Skin epidermis (tissue), 12 donors: ENCODE measurements around the gene NTN1.

ENCODE experiments used
- H3K27ac ChIP-seq, 21 experiments: fragments of 200-600 bp; sonication (generic) in 11 of 21; one replicate each; pipeline ENCODE4 v1.5.0; 2020; ENCODE audit warnings: mild to moderate bottlenecking in 3 of 21, inconsistent platforms in 2 of 21, moderate library complexity in 2 of 21
- H3K4me3 ChIP-seq, 7 experiments: fragments of 200-600 bp; sonication (generic) in 2 of 7; one replicate each; pipeline ENCODE4 v1.5.0; 2020; ENCODE audit warnings: inconsistent platforms in 2 of 7, mild to moderate bottlenecking in 2 of 7, moderate library complexity in 1 of 7

The NTN1 gene

DNA sequence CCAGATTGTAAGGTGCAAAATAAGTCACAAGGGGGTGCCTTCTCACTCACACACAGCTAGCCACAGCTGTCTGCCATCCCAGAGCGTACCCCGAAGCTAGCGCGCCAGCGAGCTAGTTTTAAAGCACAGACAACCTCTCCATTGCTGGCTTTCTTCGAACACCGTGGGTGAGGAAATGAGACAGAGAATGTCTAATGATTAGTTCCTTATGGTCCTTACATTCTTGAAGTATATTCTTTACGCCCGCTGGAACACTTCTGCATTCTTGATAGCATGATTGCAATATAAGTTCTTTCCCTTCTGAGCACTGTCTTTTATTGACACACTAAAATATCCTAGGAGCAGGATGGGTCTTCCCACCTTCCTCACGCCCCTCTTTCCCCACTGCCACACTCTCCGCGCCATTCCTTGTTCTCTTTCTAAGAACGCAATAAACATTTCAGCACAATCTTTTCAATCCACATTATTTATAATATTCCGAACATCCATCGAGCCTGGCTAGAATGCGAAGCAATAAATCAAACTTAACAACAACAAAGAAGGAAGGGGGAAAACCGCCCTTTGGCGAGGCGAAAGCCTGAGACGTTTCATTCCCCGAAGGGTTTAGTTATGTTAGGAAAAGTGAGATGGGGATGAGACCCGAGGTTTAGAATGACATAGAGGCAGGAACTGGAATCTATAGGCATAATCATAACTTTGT lies 251.3 kb downstream of the NTN1 start:
- H3K27ac ChIP-seq: peak overlapping the region in 3 of 21 experiments; percentile 21 to 60 (median 44)
- peak overlapping the region in 1 of 7 experiments; percentile 5 for H3K4me3 ChIP-seq

DNA sequence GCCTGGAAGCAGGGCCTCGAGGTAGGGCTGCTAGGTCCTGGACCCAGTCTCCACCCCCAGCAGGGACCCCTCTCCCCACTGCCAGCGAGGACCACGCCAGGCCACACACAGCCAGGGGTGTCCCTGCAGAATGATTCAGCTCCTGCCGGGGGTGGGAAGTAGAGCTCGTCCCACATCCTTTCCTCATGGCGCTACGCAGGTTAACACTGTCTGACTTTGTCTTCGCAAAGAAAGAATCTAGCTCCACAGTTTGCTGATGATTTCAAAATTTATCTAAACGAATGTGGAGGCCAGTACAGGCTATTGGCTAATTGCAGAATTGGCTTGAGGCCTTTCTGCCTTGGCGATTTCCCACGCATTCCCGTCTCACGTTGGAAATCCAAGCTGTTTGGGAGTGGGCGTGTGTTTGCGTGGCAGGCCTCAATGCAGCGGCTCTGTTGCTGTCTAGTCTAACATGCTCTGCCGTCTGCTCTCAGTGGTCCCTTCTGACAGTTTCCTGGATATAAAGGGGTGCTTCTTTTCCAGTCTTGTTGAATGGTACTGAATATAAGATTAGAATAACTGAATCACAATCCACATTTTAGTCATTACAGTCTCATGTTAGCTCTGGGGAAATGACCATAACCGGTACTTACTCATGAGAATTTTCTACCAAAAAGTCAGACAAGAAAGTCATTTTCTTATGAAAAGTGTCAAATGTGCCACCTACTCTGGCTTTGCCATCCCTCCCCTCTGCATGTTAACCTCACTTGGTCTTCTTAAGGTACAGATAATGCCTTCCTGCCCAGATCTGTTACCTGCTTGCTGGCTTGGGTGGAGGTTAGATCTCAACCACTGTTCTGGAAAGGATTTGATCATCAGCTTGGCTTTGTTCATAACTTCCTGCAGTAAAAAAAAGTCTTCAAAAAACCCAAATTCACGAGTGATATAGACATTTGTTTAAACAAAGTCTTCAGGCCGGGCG lies 252.4 kb downstream of the NTN1 start:
- H3K4me3 ChIP-seq: no peak overlapping the region
- H3K27ac ChIP-seq: peak overlapping the region in 5 of 21 experiments; percentile 21 to 63 (median 44)

DNA sequence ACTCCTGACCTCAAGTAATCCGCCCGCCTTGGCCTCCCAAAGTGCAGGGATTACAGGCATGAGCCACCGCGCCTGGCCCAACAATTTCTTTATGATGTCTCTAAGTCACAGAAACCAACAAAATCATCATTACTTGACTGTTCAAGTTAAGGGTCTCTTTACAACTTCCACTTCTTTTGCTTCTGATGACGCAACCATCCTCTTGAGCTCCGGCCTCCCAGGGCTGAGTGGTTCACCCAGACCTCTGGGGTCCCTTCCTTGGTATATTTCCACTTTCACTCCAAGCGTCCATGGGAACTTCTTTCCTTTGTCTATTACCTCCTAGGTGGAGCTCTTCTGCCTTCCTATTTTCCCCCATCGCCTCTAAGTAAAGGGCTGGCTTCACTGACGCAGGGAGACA lies 253.7 kb downstream of the NTN1 start:
- Histone ChIP-seq H3K27ac (no peak overlapping the region), H3K4me3 (no peak overlapping the region)

DNA sequence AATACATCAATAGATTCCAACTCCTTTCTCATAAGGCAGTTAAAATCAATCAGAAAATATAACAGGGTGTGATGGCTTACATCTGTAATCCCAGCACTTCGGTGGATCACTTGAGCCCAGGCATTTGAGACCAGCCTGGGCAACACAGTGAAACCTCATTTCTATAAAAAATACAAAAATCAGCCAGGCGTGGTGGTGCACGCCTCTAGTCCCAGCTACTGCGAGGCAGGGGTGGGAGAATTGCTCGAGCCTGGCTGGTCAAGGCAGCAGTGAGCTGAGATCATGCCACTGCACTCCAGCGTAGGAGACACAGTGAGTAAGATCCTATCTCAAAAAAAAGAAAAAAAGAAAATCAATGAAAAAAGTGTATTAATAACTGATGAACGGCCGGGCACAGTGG lies 258.6 kb downstream of the NTN1 start:
- no peak overlapping the region for H3K27ac ChIP-seq
- no peak overlapping the region for H3K4me3 ChIP-seq

DNA sequence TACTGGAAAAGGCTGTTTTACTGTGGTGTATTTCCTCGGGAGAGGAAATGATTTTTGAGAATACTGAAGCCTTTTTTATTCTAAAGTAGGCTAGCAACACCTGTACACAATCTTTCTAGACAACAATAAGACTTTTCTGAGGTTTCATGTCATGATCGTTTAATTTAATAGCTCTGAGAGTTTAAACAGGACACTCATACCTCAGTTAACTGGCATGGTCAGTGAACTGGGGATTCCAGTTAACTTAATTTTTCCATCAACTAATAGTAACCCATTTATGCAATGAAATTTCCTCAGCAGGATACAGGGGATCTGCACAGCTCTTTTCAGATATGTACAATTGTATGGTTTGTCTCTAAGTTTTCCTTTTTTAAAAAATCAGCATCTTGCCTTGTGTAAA lies 262.6 kb downstream of the NTN1 start:
- H3K4me3 ChIP-seq: no peak overlapping the region
- H3K27ac ChIP-seq: no peak overlapping the region

DNA sequence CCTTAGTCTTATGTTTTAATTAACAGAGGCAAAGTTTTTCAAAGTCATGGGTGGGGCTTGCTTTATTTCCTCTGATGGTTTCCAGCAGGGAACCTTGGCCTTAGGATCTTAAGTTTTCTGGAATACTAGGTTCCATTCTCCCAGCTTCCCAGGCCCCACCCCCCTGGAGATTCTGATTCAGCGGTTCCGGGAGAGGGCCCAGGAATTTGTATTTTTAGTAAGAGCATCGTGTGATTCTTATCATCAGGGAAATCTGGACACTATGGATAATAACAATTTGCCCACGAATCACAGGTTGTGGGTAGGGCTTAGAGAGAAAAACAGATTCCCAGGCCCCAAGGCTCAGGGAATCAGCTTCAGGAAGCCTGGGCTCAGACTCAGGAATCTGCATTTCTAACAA lies 263.6 kb downstream of the NTN1 start:
- Histone ChIP-seq H3K27ac (peak overlapping the region in 2 of 21 experiments; percentile 45 to 61), H3K4me3 (no peak overlapping the region)

DNA sequence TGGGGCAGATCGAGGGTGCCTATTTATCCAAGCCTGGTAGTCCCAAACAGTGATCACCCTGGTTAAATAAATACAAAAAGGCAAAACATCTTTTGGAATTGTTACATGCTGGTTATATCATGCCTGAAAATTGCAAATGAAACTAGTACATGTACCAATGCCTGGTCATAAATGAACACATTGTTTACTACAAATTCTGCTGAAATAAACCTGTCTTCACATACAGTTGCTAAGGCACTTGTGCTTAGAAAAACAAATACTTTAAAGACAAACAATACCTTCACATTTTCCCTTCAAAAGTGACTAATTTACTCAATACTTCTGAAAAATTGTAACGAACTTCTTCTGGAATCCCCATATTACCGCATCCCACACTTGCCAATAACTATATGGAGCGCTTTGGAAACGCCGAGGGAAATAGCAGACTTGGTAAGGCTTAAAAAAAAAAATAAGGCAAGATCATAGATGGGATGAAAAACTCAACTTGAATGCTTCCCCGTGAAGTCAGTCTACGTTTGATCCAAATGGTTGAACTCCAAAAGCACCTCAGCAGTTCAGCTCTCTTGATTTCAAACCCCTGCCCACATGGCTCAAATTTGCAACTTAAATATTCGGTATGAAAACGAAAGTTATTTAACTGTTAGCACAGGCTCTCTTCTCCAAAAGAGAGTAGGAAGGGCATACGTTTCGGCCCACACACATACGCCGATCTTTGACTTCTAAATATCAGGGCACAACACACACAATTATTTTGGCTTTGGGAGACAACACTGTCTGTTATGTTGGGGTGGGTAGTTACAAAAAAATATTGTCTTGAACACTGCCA lies 264.5 kb downstream of the NTN1 start:
- no peak overlapping the region for H3K4me3 ChIP-seq

DNA sequence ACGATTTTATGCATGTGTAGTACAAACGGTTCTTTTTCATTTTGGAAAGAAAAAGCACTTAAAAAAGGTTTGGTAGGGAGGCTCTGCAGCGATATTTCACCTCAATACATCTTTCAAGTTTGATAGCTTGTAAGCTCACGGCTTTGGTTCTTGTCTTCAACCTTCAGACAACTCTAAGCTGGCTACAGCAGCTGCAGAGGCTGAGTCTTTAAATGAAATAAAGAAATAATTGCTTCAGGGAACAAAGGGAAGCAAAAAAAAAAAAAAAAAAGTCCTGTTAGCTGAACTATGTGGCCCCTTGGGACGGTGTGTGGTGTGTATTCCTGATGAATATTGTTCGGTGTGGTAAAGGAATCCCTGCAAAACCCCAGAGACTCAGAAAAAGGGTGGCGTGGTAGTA lies 265.1 kb downstream of the NTN1 start:
- H3K4me3 ChIP-seq: no peak overlapping the region
- peak overlapping the region in 3 of 21 experiments; percentile 45 to 74 (median 47) for H3K27ac ChIP-seq

More for the DNA sequence above, 264.5 kb downstream of the NTN1 start:
- peak overlapping the region in 3 of 21 experiments; percentile 45 to 74 (median 47) for H3K27ac ChIP-seq

DNA sequence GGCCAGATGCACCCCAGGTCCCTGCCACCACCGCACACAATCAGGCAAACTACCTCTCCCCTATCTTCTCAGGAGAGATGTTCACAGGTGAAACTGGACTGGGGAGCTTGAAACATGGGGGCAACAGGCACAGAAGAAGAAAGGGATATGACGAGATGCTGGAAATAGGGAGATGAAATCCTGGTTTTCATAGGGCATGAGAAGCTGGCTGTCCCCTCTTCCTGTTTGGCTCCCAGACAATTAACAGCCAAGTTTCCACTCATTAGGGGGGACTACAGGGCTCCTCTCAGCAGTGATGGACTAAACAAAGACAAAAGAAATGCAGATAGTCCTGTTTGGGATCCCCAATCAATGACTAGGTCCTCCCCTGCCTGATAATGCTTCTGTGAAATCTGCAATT lies 266.0 kb downstream of the NTN1 start:
- Histone ChIP-seq H3K27ac (peak overlapping the region in 1 of 21 experiments; percentile 15), H3K4me3 (no peak overlapping the region)

DNA sequence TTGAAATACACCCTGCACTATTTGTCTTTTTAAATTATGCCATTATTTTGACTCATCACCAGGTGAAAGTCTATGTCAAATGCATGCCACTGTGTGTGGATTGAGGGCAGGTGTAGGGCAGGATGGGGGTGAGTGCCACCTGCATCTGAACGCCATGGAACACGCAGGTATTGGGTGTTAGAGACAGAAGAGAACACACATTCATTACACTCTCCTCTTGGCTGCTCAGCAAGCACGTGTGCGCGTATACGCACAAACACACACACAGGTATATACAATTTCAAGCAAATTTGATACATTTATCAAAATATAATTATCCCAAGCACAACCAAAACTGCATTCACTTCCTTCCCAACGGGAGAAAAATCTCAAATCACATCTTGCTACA lies 268.9 kb downstream of the NTN1 start:
- no peak overlapping the region for H3K4me3 ChIP-seq
- peak overlapping the region in 3 of 21 experiments; percentile 9 to 36 (median 35) for H3K27ac ChIP-seq

DNA sequence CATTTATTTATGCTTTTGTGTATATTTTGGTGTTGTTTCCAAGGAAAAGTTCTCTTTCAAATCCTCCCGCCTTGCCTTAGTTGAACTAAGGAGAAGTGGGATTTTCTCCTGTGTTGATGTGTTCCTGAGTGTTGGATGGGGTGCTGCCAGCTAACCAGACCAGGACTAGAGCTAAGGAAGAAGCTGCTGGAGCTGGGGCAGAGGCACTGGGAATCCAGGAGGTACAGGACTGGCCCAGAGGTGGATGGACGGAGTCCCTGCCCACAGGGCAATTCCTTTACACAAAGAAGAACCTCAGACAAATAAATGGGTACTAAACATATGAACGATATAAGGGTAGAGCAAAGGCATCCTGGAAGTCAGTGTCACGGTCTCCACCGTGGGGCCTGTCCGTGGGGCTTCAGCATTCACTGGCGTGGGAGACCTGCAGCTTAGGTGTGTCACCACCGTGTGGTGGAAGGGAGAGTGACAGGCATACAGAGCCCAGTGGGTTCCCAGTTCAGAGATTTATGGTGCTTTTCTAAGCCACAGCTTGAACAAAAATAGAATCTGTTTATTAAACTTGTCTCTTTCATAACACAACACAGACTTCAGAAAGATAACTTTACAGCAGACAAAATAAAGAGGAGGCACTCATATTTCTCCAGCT lies 270.7 kb downstream of the NTN1 start:
- H3K27ac ChIP-seq: peak overlapping the region in 7 of 21 experiments; percentile 15 to 78 (median 31)
- no peak overlapping the region for H3K4me3 ChIP-seq

DNA sequence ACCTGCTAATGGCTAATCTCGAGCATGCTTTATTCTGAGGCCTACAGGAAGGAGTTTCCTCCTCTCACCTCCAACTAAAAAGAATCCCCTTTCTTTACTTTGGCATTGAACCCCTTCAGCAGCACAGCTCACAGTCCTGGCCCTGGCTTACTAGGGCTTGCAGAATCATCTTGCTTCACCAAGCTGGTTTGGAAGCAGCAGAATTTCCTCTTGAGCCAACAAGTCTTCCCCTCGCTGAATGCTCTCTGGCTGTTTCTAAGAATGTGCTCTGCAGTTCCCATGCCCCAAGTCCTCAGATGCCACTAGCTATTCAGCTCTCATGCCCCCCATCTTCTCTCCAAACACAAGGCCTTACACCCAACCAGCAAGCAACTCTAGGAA lies 271.2 kb downstream of the NTN1 start:
- Histone ChIP-seq H3K27ac (peak overlapping the region in 6 of 21 experiments; percentile 15 to 78 (median 32)), H3K4me3 (no peak overlapping the region)
